NCI-H748 treated with DMSO at 0.1 percent for 48 hours (cell line): ENCODE measurements around the gene DNASE1L3.

ENCODE experiments used
- DNase-seq: peaks from one replicate; lab custom pipeline; 2025; lab: John Stamatoyannopoulos, UW

DNASE1L3 gene

GRCh38 chr3:58161435-58162398, 49.1 kb downstream of the DNASE1L3 start:
- no peak for DNase-seq

DNA sequence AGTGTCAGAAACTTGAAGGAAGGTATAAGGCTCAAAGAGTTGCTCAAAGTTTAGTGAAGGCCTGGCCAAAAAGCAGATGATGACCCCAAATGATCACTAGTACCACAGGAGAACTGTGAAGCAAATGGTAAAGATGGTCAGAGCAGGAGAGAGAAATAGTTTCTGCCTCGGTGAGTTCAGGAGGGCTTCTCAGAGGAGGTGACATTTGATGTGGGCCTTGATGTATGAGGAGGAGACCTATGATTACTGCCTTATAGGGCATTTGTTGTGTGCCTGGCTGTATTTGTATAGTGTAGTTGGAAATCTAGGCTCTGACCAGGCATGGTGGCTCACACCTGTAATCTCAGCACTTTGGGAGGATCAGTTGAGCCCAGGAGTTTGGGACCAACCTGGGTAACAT, 50.4 kb downstream of the DNASE1L3 start:
- DNase-seq: no peak

GRCh38 chr3:58158442-58159153, 52.2 kb downstream of the DNASE1L3 start:
- no peak for DNase-seq

DNA sequence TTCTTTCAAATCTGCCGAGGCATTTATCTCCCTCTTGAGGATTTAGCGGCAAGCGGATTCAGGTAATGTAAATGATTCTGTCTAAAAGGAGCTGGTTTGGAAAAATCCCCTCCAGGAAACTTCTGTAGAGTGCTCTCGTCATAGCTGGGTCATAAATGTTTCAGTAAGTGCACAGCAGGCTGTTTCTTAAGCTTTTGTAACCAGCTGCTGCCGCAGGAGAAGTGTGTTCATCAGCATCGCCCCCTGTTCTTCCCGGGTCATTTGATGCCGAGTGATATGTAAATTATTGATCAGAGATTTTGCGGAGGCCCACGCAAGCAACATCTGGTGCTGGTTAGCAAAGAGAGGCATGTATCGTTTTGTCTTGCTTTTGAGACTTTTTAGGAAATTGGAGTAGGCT, 53.1 kb downstream of the DNASE1L3 start:
- DNase-seq: no peak

DNA sequence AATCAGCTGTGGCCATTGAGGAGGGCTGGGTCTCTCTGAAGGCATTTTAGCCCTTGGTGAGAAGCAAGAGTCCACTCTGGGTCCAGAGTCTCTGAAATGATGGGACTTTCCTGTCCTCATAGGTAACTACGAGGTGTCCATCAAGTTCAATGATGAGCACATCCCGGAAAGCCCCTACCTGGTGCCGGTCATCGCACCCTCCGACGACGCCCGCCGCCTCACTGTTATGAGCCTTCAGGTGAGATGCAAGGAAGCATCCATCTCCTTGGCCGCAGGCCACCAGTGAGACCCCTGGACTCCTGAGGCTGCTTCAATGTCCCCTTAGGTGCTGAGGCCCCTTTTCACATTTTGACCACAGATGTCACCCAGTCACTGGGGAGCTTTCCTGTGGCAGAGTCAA, 54.9 kb downstream of the DNASE1L3 start:
- DNase-seq: no peak

DNA sequence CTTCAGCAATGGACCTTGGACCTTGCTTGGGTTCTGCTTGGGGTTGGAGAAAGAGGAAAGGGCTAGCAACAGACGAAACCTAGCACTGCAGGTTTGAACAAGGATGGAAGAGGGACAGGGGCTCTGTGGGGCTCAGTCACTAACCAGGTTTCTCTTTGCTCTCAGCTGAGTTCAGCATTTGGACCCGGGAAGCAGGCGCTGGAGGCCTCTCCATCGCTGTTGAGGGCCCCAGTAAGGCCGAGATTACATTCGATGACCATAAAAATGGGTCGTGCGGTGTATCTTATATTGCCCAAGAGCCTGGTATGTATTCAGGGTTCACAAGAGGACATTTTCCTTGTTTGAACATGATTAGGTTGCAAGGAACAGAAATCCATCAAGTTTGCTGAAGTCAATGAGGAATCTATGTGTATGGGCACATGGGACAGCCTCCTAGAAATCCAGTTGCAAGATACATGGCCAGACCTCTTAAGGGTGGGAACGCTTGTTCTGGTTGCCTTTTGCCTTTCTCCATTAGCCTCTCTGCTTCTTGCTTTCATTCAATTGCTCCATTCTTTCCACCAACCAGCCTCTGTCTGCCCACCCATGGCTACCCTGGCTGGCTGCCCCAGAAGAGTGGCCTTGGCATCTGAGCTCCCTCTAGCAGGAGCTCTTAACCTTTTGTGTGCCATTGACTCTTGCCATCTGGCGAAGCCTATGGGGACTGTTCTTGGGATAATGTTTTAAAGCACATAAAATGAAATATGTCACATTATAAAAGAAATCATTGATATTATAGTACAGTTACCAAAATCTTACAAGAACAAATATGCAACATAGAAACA, 55.9 kb downstream of the DNASE1L3 start:
- DNase-seq: no peak

GRCh38 chr3:58153371-58153770, 57.4 kb downstream of the DNASE1L3 start:
- no peak for DNase-seq

DNA sequence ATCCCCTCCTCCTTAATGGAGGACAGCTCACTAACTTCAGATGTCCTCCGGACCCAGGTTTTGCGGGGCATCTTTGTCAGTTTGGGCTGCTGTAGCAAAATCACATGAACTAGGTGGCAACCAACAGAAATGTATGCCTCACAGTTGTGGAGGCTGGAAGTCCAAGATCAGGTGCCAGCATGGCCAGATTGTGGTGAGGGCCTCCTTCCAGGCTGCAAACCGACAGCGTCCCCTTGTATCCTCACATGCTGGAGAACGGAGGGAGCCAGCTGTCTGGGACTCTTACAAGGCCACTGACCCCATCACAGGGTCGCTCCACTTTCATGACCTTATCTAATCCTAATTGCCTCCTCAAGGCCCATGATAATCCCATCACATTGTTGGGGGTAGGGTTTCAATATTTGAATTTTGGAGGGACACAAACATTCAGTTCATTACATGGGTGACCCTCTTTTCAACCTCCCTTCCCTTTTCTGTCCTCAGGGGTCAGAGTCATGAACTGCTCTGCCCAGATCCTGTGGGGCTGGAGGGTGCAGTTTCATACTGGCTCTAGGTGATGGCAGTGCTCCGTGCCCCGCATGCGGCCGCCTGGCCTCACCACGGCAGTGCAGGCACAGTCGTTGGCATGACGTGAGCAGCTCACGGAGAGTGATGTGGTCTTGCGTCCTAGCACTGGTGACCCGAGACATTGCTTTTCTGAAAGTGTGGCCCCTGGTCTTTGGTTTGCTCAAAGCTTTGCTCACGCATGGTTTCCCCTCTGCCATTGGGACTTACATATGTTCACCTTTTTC, 58.4 kb downstream of the DNASE1L3 start:
- no peak for DNase-seq

- DNase-seq: no peak
These were observed 59.1 kb downstream of the DNASE1L3 start for GRCh38 chr3:58151637-58152036.

DNA sequence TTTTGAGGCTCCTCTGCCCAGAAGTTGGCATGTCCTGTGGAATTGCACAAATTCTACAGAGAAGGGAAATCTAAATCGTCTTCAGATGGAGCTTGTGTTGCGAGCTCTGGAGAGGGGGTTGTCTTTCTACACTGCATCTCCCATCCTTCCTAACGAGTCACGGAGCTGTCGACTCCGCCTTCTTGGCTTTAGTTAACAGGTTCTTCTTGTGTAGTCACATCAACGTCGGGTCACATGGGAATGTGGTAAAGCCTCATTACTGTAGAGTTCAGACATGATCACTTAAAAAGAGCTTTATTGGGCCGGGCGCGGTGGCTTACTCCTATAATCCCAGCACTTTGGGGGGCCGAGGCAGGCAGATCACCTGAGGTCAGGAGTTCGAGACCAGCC, 60.0 kb downstream of the DNASE1L3 start:
- DNase-seq: no peak

GRCh38 chr3:58150130-58150809, 60.5 kb downstream of the DNASE1L3 start:
- no peak for DNase-seq

- no peak for DNase-seq
These were observed 62.7 kb downstream of the DNASE1L3 start for GRCh38 chr3:58148049-58148448.

GRCh38 chr3:58144478-58145325, 66.1 kb downstream of the DNASE1L3 start:
- peak; percentile 38 for DNase-seq

GRCh38 chr3:58143417-58144055, 67.2 kb downstream of the DNASE1L3 start:
- DNase-seq: no peak
